Type B pancreatic cell (in vitro differentiated cells): Measurements from ENCODE around the gene NIP7. TPM values are rescaled to one million over a fixed set of nuclear protein-coding genes. Genes with fewer than 3 reads are reported as not detected.
A peak's percentile ranks its signal among the peaks of the same experiment; 100 is the strongest.

Experiments used
- DNase-seq: peaks from one replicate; pipeline ENCODE4 v3.0.0; 2021; ENCODE audit warnings: mixed read lengths; ENCODE audit not compliant: unreplicated experiment; ENCODE audit errors: extremely low spot score
- H3K27ac Mint-ChIP-seq: 2 replicates; pipeline ENCODE4 v1.8.0; 2021; ENCODE audit warnings: mild to moderate bottlenecking, mixed read lengths
- H3K27me3 Mint-ChIP-seq: 2 replicates; pipeline ENCODE4 v1.8.0; 2021; ENCODE audit warnings: mixed read lengths
- H3K36me3 Mint-ChIP-seq: 2 replicates; pipeline ENCODE4 v1.8.0; 2021; ENCODE audit warnings: mixed read lengths
- H3K4me1 Mint-ChIP-seq: one replicate; pipeline ENCODE4 v1.8.0; 2021; ENCODE audit warnings: mixed read lengths; ENCODE audit not compliant: unreplicated experiment
- H3K4me3 Mint-ChIP-seq: 2 replicates; pipeline ENCODE4 v1.8.0; 2021; ENCODE audit warnings: mild to moderate bottlenecking, mixed read lengths
- H3K9me3 Mint-ChIP-seq: 2 replicates; pipeline ENCODE4 v1.8.0; 2021; ENCODE audit warnings: mixed read lengths
- CTCF ChIP-seq: fragments of 200-600 bp; sonication (generic); conservative IDR thresholded peaks from 2 replicates; pipeline ENCODE4 v1.5.0; 2021; ENCODE audit warnings: antibody characterized with exemption, mild to moderate bottlenecking
- total RNA-seq: library from RNA; stranded (reverse); gene quantifications from 2 replicates; pipeline ENCODE4 v1.2.1, GENCODE V29; 2021; ENCODE audit warnings: low replicate concordance

NIP7 gene
- total RNA-seq, 1 donor from 2014 or later, result 33.2 TPM

- peak overlapping the region; percentile 95 for H3K4me3 Mint-ChIP-seq
- H3K36me3 Mint-ChIP-seq, result peaks cover 13% of the 10 kb centered on the region
- TF ChIP-seq CTCF, result no peak
- no peak for DNase-seq
- no peaks in the 10 kb centered on the region for H3K9me3 Mint-ChIP-seq
- peak overlapping the region; percentile 87 for H3K27ac Mint-ChIP-seq
- H3K4me1 Mint-ChIP-seq, result peaks cover 11% of the 10 kb centered on the region
- no peaks in the 10 kb centered on the region for H3K27me3 Mint-ChIP-seq
Observed at GRCh38 chr16:69384974-69385373, 45.4 kb downstream of the NIP7 start.

- Mint-ChIP-seq H3K27ac (no peak overlapping the region), H3K27me3 (no peaks in the 10 kb centered on the region)
Observed at GRCh38 chr16:69386596-69386995, 47.0 kb downstream of the NIP7 start.

More at GRCh38 chr16:69386596-69386995, 47.0 kb downstream of the NIP7 start:
- Mint-ChIP-seq H3K9me3 (no peaks in the 10 kb centered on the region), H3K36me3 (peaks cover 13% of the 10 kb centered on the region), H3K4me3 (peak overlapping the region; percentile 95), H3K4me1 (peaks cover 11% of the 10 kb centered on the region)
- no peak for TF ChIP-seq CTCF
- no peak for DNase-seq

Other genes starting within 250 kb of the NIP7 start
- 1.5 and 3.7 TPM in 2 replicates for gene HAS3, start 234.1 kb upstream of the NIP7 start, total RNA-seq
- 101 and 131 TPM in 2 replicates for gene CHTF8, start 207.2 kb upstream of the NIP7 start, total RNA-seq
- gene UTP4, start 207.1 kb upstream of the NIP7 start, total RNA-seq, result 42.5 and 51.9 TPM in 2 replicates
- gene SNTB2, start 152.6 kb upstream of the NIP7 start, total RNA-seq, result 20.9 and 22.2 TPM in 2 replicates
- gene VPS4A, start 28.4 kb upstream of the NIP7 start, total RNA-seq, result 23.2 and 31.2 TPM in 2 replicates
- gene PDF, start 9.2 kb upstream of the NIP7 start, total RNA-seq, result 14.6 and 19.0 TPM in 2 replicates
- gene COG8, start 208 bp upstream of the NIP7 start, total RNA-seq, result 42.5 and 57.3 TPM in 2 replicates
- 1.7 and 5.3 TPM in 2 replicates for gene TMED6, start 12.0 kb downstream of the NIP7 start, total RNA-seq
- gene TERF2, start 46.2 kb downstream of the NIP7 start, total RNA-seq, result 26.1 and 38.1 TPM in 2 replicates
- gene CYB5B, start 84.8 kb downstream of the NIP7 start, total RNA-seq, result 91.9 and 104 TPM in 2 replicates
- 25.0 and 30.1 TPM in 2 replicates for gene NFAT5, start 226.2 kb downstream of the NIP7 start, total RNA-seq